GM23338 (cell line): ENCODE measurements around the gene SOD2.

Experiments used
- EZH2 ChIP-seq: fragments of 200-600 bp; sonication (generic); IDR thresholded peaks from one replicate; pipeline ENCODE4 v1.8.0; 2017; ENCODE audit warnings: antibody characterized with exemption, mild to moderate bottlenecking, low read depth; ENCODE audit not compliant: unreplicated experiment
- POLR2AphosphoS5 ChIP-seq: IDR thresholded peaks from 2 replicates; pipeline ENCODE4 v1.6.1; 2016; ENCODE audit warnings: antibody characterized with exemption, low read depth
- STAT1 ChIP-seq: IDR thresholded peaks from one replicate; pipeline ENCODE4 v1.6.1; 2016; ENCODE audit warnings: antibody characterized with exemption; ENCODE audit not compliant: unreplicated experiment
- TF ChIP-seq, protein P1 (sequence below), 2 experiments: fragments of 200-600 bp in 1 of 2; sonication (generic) in 1 of 2; conservative IDR thresholded peaks; 2 replicates each; pipeline versions ENCODE4 v1.5.1 to v1.6.1; 2016 to 2017; ENCODE audit warnings: antibody characterized with exemption in 2 of 2, low read depth in 2 of 2, mild to moderate bottlenecking in 2 of 2, moderate library complexity in 1 of 2
- TF ChIP-seq, protein P2 (sequence below): IDR thresholded peaks from 2 replicates; pipeline ENCODE4 v1.6.1; 2016; ENCODE audit warnings: antibody characterized with exemption

DNA sequence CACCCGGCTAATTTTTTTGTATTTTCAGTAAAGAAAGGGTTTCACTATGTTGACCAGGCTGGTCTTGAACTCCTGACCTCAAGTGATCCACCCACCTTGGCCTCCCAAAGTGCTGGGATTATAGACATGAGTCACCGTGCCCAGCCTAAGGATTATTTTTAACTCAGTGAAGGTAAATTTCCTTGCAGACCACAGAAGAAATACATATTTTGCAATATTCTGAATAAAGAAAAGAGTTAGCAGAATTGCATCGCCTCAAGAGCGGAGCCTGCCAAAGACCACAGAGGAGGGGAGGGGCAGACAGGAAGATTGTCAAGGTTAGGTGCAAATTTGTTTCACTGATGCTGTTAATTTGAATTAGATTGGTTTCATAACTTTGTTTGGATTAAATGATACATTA, 47.4 kb downstream of the SOD2 start:
- TF ChIP-seq POLR2AphosphoS5 (no peak), STAT1 (no peak), EZH2 (no peak)
- TF ChIP-seq, protein P1, sequence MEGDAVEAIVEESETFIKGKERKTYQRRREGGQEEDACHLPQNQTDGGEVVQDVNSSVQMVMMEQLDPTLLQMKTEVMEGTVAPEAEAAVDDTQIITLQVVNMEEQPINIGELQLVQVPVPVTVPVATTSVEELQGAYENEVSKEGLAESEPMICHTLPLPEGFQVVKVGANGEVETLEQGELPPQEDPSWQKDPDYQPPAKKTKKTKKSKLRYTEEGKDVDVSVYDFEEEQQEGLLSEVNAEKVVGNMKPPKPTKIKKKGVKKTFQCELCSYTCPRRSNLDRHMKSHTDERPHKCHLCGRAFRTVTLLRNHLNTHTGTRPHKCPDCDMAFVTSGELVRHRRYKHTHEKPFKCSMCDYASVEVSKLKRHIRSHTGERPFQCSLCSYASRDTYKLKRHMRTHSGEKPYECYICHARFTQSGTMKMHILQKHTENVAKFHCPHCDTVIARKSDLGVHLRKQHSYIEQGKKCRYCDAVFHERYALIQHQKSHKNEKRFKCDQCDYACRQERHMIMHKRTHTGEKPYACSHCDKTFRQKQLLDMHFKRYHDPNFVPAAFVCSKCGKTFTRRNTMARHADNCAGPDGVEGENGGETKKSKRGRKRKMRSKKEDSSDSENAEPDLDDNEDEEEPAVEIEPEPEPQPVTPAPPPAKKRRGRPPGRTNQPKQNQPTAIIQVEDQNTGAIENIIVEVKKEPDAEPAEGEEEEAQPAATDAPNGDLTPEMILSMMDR (conservative IDR thresholded peaks at IDR 0.05; ENCODE audit: low read depth in 2 of 2) = no peak
- TF ChIP-seq, protein P2, sequence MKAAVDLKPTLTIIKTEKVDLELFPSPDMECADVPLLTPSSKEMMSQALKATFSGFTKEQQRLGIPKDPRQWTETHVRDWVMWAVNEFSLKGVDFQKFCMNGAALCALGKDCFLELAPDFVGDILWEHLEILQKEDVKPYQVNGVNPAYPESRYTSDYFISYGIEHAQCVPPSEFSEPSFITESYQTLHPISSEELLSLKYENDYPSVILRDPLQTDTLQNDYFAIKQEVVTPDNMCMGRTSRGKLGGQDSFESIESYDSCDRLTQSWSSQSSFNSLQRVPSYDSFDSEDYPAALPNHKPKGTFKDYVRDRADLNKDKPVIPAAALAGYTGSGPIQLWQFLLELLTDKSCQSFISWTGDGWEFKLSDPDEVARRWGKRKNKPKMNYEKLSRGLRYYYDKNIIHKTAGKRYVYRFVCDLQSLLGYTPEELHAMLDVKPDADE = no peak
